ENCODE results near the gene KIAA1755. TPM values are rescaled to one million over a fixed set of nuclear protein-coding genes. Genes with fewer than 3 reads are reported as not detected.

The KIAA1755 gene
- total and polyA plus RNA-seq, 2 donors (not counting 1 experiment from before 2014, with no cell fraction given): not detected

DNA sequence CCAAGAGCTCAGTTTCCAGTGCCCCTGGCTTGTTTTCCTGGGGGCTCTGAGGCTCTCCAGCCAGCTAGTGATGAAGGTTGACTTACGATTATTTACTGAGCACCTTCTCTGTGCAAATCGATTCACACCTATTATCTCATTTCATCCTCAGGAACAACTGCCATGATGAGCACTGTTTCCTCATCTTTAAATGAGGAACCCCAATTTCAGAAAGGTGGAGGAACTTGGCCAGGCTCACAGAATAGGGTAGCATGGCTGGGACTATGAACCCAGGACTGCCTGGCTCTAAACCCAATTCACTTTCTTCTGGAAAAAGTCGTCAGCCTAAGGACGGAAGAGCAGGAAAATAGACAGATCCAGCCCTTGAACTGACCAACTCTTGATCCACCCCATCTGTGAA lies 39.9 kb upstream of the KIAA1755 start:
- H3K4me1 ChIP-seq (ENCODE audit: control insufficient read depth in 2 of 2, insufficient read depth in 2 of 2, low read length in 2 of 2): peaks cover 4 to 8% of the 10 kb centered on the region in 2 donors
- Mint-ChIP-seq H3K4me1 (peaks cover 12% of the 10 kb centered on the region), H3K9me3 (ENCODE audit: insufficient read depth) (no peaks in the 10 kb centered on the region), H3K27me3 (peaks cover 44% of the 10 kb centered on the region), H3K27ac (no peak overlapping the region), H3K4me3 (no peak overlapping the region)
- ChIA-PET CTCF (no interaction called here), POLR2A (no interaction called here)
- H3K27me3 ChIP-seq (replicated peaks in 1 of 4; ENCODE audit: control extremely low read depth in 1 of 4, control insufficient read depth in 3 of 4, insufficient read depth in 4 of 4, low read length in 3 of 4): peaks cover 0 to 31% (median 13%) of the 10 kb centered on the region in 4 experiments
- H3K27ac ChIP-seq (ENCODE audit: low read length in 2 of 2): no peak overlapping the region
- TF ChIP-seq, protein P1, sequence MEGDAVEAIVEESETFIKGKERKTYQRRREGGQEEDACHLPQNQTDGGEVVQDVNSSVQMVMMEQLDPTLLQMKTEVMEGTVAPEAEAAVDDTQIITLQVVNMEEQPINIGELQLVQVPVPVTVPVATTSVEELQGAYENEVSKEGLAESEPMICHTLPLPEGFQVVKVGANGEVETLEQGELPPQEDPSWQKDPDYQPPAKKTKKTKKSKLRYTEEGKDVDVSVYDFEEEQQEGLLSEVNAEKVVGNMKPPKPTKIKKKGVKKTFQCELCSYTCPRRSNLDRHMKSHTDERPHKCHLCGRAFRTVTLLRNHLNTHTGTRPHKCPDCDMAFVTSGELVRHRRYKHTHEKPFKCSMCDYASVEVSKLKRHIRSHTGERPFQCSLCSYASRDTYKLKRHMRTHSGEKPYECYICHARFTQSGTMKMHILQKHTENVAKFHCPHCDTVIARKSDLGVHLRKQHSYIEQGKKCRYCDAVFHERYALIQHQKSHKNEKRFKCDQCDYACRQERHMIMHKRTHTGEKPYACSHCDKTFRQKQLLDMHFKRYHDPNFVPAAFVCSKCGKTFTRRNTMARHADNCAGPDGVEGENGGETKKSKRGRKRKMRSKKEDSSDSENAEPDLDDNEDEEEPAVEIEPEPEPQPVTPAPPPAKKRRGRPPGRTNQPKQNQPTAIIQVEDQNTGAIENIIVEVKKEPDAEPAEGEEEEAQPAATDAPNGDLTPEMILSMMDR (IDR thresholded peaks at IDR 0.05): no peak
- no peak for TF ChIP-seq EZH2 (IDR thresholded peaks at IDR 0.05; ENCODE audit: borderline replicate concordance, insufficient read depth, low read depth, low read length, poor library complexity, severe bottlenecking)
- H3K36me3 ChIP-seq (replicated peaks in 1 of 2; ENCODE audit: control extremely low read depth in 1 of 2, control insufficient read depth in 1 of 2, extremely low read depth in 1 of 2, insufficient read depth in 2 of 2, low read length in 1 of 2): no peaks in the 10 kb centered on the region
- ATAC-seq (ENCODE audit: low read depth) (no peak), DNase-seq (no peak)
- H4K20me1 ChIP-seq (ENCODE audit: control insufficient read depth, insufficient read depth, low read length, poor library complexity, severe bottlenecking): no peaks in the 10 kb centered on the region
- WGBS (ENCODE audit: insufficient coverage): no CpG with 5 or more reads among the region's 4 CpGs
- no peak overlapping the region for H3K4me3 ChIP-seq (ENCODE audit: control extremely low read depth in 1 of 5, extremely low read depth in 1 of 5, insufficient read depth in 1 of 5, low read depth in 2 of 5, low read length in 4 of 5)
- H3K4me2 ChIP-seq (replicated peaks; ENCODE audit: low read depth, low read length, poor library complexity, severe bottlenecking): no peak overlapping the region
- intact Hi-C loops (cut with micrococcal nuclease): no loop called here
- H3K9me3 ChIP-seq (ENCODE audit: control extremely low read depth in 1 of 3, control insufficient read depth in 2 of 3, insufficient read depth in 1 of 3, low read length in 2 of 3): peaks cover 0 to 6% (median 0%) of the 10 kb centered on the region in 3 donors
- no peaks in the 10 kb centered on the region for H3K79me2 ChIP-seq (ENCODE audit: control insufficient read depth, insufficient read depth, low read length)
- H2AFZ ChIP-seq (ENCODE audit: insufficient read depth, low read depth, low read length, poor library complexity, severe bottlenecking): no peak overlapping the region
- H3K9ac ChIP-seq (ENCODE audit: low read length): no peak overlapping the region

DNA sequence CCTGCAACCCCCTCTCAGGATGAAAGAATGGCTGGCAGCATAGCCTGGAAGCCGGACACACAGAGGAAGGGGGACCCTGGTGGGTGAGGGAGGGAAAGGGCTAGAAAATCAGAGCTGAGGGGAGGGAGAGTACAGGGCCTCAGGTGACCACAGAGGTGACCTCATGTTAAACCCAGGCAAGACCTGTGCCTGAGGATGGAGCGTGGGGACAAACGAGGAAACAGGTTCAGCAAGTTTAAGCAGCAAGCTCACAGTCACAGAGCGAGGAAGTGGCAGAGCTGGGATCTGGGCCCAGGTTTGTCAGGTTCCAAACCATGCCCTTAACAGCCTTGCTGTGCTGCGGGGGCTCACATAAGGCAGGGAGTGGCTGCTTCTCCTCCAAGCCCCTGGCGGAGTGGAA lies 39.4 kb upstream of the KIAA1755 start:
- Mint-ChIP-seq H3K9me3 (ENCODE audit: insufficient read depth) (no peaks in the 10 kb centered on the region), H3K4me1 (peaks cover 12% of the 10 kb centered on the region), H3K4me3 (no peak overlapping the region), H3K27ac (no peak overlapping the region), H3K27me3 (peaks cover 43% of the 10 kb centered on the region)
- H3K9ac ChIP-seq (ENCODE audit: low read length): no peak overlapping the region
- no peaks in the 10 kb centered on the region for H3K36me3 ChIP-seq (replicated peaks in 1 of 2; ENCODE audit: control extremely low read depth in 1 of 2, control insufficient read depth in 1 of 2, extremely low read depth in 1 of 2, insufficient read depth in 2 of 2, low read length in 1 of 2)
- no peak overlapping the region for H3K4me2 ChIP-seq (replicated peaks; ENCODE audit: low read depth, low read length, poor library complexity, severe bottlenecking)
- no peak for DNase-seq
- H3K9me3 ChIP-seq (ENCODE audit: control extremely low read depth in 1 of 3, control insufficient read depth in 2 of 3, insufficient read depth in 1 of 3, low read length in 2 of 3): peaks cover 0 to 6% (median 0%) of the 10 kb centered on the region in 3 donors
- peaks cover 0 to 29% (median 13%) of the 10 kb centered on the region in 4 experiments for H3K27me3 ChIP-seq (replicated peaks in 1 of 4; ENCODE audit: control extremely low read depth in 1 of 4, control insufficient read depth in 3 of 4, insufficient read depth in 4 of 4, low read length in 3 of 4)
- TF ChIP-seq, protein P1 (IDR thresholded peaks at IDR 0.05): no peak
- no peak for TF ChIP-seq EZH2 (IDR thresholded peaks at IDR 0.05; ENCODE audit: borderline replicate concordance, insufficient read depth, low read depth, low read length, poor library complexity, severe bottlenecking)
- WGBS (ENCODE audit: insufficient coverage): 86% methylated on average over 6 of the region's 6 CpGs
- POLR2A ChIA-PET: no interaction called here
- H3K79me2 ChIP-seq (ENCODE audit: control insufficient read depth, insufficient read depth, low read length): no peaks in the 10 kb centered on the region
- CTCF ChIA-PET: interaction anchor here (1.2 kb wide), 1 partner anchor 22 kb away, joined by 3 read pairs; no protein-coding TSS in a partner anchor
- no peak for ATAC-seq (ENCODE audit: low read depth)
- H3K4me3 ChIP-seq (ENCODE audit: control extremely low read depth in 1 of 5, extremely low read depth in 1 of 5, insufficient read depth in 1 of 5, low read depth in 2 of 5, low read length in 4 of 5): no peak overlapping the region
- no peak overlapping the region for H2AFZ ChIP-seq (ENCODE audit: insufficient read depth, low read depth, low read length, poor library complexity, severe bottlenecking)
- no peaks in the 10 kb centered on the region for H4K20me1 ChIP-seq (ENCODE audit: control insufficient read depth, insufficient read depth, low read length, poor library complexity, severe bottlenecking)
- intact Hi-C loops (cut with micrococcal nuclease): no loop called here
- H3K27ac ChIP-seq (ENCODE audit: low read length in 2 of 2): no peak overlapping the region
- peaks cover 4 to 8% of the 10 kb centered on the region in 2 donors for H3K4me1 ChIP-seq (ENCODE audit: control insufficient read depth in 2 of 2, insufficient read depth in 2 of 2, low read length in 2 of 2)
